Testis (tissue), 3 donors: ENCODE data around the gene GRK1. TPM values are rescaled to one million over a fixed set of nuclear protein-coding genes. Genes with fewer than 3 reads are reported as not detected.

Source experiments
- DNase-seq: peaks from one replicate; pipeline ENCODE4 v3.0.0-alpha.2; 2019
- H3K27ac ChIP-seq, 2 donors: fragments of 200-600 bp; sonication (generic); one replicate each; pipeline ENCODE4 v1.5.1; 2019
- H3K27me3 ChIP-seq: fragments of 200-600 bp; sonication (generic); one replicate; pipeline ENCODE4 v1.5.1; 2019
- H3K36me3 ChIP-seq: fragments of 200-600 bp; sonication (generic); one replicate; pipeline ENCODE4 v1.5.1; 2017; ENCODE audit warnings: low read depth; ENCODE audit errors: missing control alignments
- H3K4me1 ChIP-seq: fragments of 200-600 bp; sonication (generic); one replicate; pipeline ENCODE4 v1.5.1; 2019
- H3K4me3 ChIP-seq, 2 donors: fragments of 200-600 bp; sonication (generic); one replicate each; pipeline ENCODE4 v1.5.1; 2017 to 2019
- H3K9me3 ChIP-seq: fragments of 200-600 bp; sonication (generic); one replicate; pipeline ENCODE4 v1.5.1; 2017
- POLR2A ChIP-seq: fragments of 450-650 bp; IDR thresholded peaks from one replicate; pipeline ENCODE4 v1.6.1; 2017; ENCODE audit warnings: antibody characterized with exemption, mild to moderate bottlenecking, moderate library complexity
- WGBS, 2 donors: methylation state at CpG; one replicate each; pipeline ENCODE4 v1.1.5; 2018; 5-methylcytosine and 5-hydroxymethylcytosine counted together
- intact Hi-C: fragments of 100-400 bp; cut with DNase I; formaldehyde crosslinking; loops from one replicate; pipeline ENCODE4 v1.15.1; 2023; ENCODE audit warnings: low total_unique reads
- polyA plus RNA-seq: library from polyadenylated mRNA; stranded (reverse); fragments of 350-450 nt; fragmentation: Illumina TruSeq; extraction: RNeasy Lipid Tissue Mini Kit (QIAGEN cat#74804); gene quantifications from one replicate; pipeline ENCODE4 v1.2.3, GENCODE V29; 2014; ENCODE audit warnings: low read depth, low replicate concordance; ENCODE audit not compliant: insufficient read depth
- total RNA-seq, 2 donors: library from RNA; depleted of rRNA; stranded (reverse); fragments of >200 nt; gene quantifications; one replicate each; pipeline ENCODE4 v1.2.3, GENCODE V29; 2016
- TF ChIP-seq, protein P1 (sequence below), 3 experiments: fragments of 450-650 bp in 2 of 3; fragments of 200-600 bp in 1 of 3; sonication (generic) in 1 of 3; IDR thresholded peaks; one replicate each; pipeline ENCODE4 v1.5.1; 2016 to 2019; ENCODE audit warnings: antibody characterized with exemption in 3 of 3, mild to moderate bottlenecking in 2 of 3, moderate library complexity in 1 of 3

The GRK1 gene
- total and polyA plus RNA-seq, 3 donors from 2014 or later: 0.55 to 2.1 (median 0.87) TPM

- DNase-seq: no peak
- Histone ChIP-seq H3K9me3 (no peaks in the 10 kb centered on the region), H3K27ac (no peak overlapping the region), H3K4me1 (no peaks in the 10 kb centered on the region), H3K27me3 (no peaks in the 10 kb centered on the region), H3K36me3 (no peaks in the 10 kb centered on the region), H3K4me3 (no peak overlapping the region)
- intact Hi-C loops: no loop called here
- 93 to 95% methylated on average over 2 of the region's 2 CpGs for WGBS, 2 donors
- TF ChIP-seq, protein P1, sequence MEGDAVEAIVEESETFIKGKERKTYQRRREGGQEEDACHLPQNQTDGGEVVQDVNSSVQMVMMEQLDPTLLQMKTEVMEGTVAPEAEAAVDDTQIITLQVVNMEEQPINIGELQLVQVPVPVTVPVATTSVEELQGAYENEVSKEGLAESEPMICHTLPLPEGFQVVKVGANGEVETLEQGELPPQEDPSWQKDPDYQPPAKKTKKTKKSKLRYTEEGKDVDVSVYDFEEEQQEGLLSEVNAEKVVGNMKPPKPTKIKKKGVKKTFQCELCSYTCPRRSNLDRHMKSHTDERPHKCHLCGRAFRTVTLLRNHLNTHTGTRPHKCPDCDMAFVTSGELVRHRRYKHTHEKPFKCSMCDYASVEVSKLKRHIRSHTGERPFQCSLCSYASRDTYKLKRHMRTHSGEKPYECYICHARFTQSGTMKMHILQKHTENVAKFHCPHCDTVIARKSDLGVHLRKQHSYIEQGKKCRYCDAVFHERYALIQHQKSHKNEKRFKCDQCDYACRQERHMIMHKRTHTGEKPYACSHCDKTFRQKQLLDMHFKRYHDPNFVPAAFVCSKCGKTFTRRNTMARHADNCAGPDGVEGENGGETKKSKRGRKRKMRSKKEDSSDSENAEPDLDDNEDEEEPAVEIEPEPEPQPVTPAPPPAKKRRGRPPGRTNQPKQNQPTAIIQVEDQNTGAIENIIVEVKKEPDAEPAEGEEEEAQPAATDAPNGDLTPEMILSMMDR (IDR thresholded peaks at IDR 0.05): no peak
- TF ChIP-seq POLR2A: no peak
Measured at GRCh38 chr13:113781571-113781970, 114.6 kb downstream of the GRK1 start.

DNA sequence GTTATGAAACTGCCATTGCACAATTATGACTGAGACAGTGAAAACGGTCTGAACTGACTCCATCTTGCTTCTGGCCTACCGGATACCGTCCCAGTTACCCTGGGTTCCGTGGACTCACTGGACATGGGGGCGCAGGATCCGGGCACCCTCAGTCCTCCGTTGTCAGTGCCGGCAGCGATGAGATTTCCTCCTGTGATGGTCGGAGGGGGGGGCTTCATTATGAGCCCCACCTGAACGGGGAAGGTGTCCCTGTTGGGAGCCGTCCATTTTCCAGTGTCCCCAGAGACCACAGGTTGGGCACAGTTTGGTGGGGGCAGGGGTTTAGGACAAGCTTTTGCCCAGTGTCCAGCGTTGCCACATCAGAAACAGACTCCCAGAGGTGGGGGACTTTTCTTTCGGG is 115.5 kb downstream of the GRK1 start:
- no peak overlapping the region for H3K4me3 ChIP-seq
- H3K27me3 ChIP-seq: no peaks in the 10 kb centered on the region
- TF ChIP-seq, protein P1 (IDR thresholded peaks at IDR 0.05): no peak
- no peak for TF ChIP-seq POLR2A
- no peaks in the 10 kb centered on the region for H3K4me1 ChIP-seq
- intact Hi-C loops: no loop called here
- 81 to 87% methylated on average over 11 to 14 of the region's 14 CpGs for WGBS, 2 donors
- no peaks in the 10 kb centered on the region for H3K9me3 ChIP-seq
- no peak overlapping the region for H3K27ac ChIP-seq
- no peak for DNase-seq
- no peaks in the 10 kb centered on the region for H3K36me3 ChIP-seq

GRCh38 chr13:113783200-113783881 is 116.3 kb downstream of the GRK1 start:
- intact Hi-C loops: no loop called here
- H3K4me1 ChIP-seq: no peaks in the 10 kb centered on the region
- H3K27ac ChIP-seq: no peak overlapping the region
- no peaks in the 10 kb centered on the region for H3K36me3 ChIP-seq
- no peak for DNase-seq
- TF ChIP-seq, protein P1 (IDR thresholded peaks at IDR 0.05): no peak
- no peak for TF ChIP-seq POLR2A
- no peaks in the 10 kb centered on the region for H3K27me3 ChIP-seq
- WGBS, 2 donors: 82 to 83% methylated on average over 12 of the region's 12 CpGs
- no peak overlapping the region for H3K4me3 ChIP-seq
- H3K9me3 ChIP-seq: no peaks in the 10 kb centered on the region

GRCh38 chr13:113783966-113784644 is 117.1 kb downstream of the GRK1 start:
- Histone ChIP-seq H3K9me3 (no peaks in the 10 kb centered on the region), H3K4me1 (no peaks in the 10 kb centered on the region), H3K27ac (no peak overlapping the region), H3K27me3 (no peaks in the 10 kb centered on the region), H3K4me3 (no peak overlapping the region), H3K36me3 (no peaks in the 10 kb centered on the region)
- TF ChIP-seq POLR2A: no peak
- TF ChIP-seq, protein P1 (IDR thresholded peaks at IDR 0.05): no peak
- DNase-seq: no peak
- intact Hi-C loops: no loop called here
- 82 to 83% methylated on average over 10 of the region's 10 CpGs for WGBS, 2 donors
